Thymus (tissue), 11 donors: ENCODE results near the gene CELF5. TPM values are rescaled to one million over a fixed set of nuclear protein-coding genes. Genes with fewer than 3 reads are reported as not detected.

Source experiments
- DNase-seq, 9 donors: peaks; one replicate each; pipeline ENCODE4 v3.0.0-alpha.2; 2013; ENCODE audit warnings: low spot score in 9 of 9, low read depth in 6 of 9, missing footprints in 1 of 9
- H3K27ac ChIP-seq, 2 donors: one replicate each; pipeline ENCODE4 v1.5.1; 2013; ENCODE audit warnings: control low read depth in 1 of 2, low read depth in 1 of 2, low read length in 1 of 2, mild to moderate bottlenecking in 1 of 2, moderate library complexity in 1 of 2
- H3K27me3 ChIP-seq, 2 donors: one replicate each; pipeline ENCODE4 v1.5.1; 2013; ENCODE audit warnings: low read length in 1 of 2; ENCODE audit not compliant: control insufficient read depth in 2 of 2, insufficient read depth in 1 of 2
- H3K36me3 ChIP-seq, 2 donors: one replicate each; pipeline ENCODE4 v1.5.1; 2013; ENCODE audit warnings: low read length in 1 of 2, mild to moderate bottlenecking in 1 of 2, moderate library complexity in 1 of 2; ENCODE audit not compliant: control insufficient read depth in 2 of 2, insufficient read depth in 2 of 2
- H3K4me1 ChIP-seq, 2 donors: one replicate each; pipeline ENCODE4 v1.5.1; 2013; ENCODE audit warnings: low read length in 2 of 2; ENCODE audit not compliant: control insufficient read depth in 2 of 2, insufficient read depth in 2 of 2
- H3K4me3 ChIP-seq, 2 donors: one replicate each; pipeline ENCODE4 v1.5.1; 2013; ENCODE audit warnings: low read length in 2 of 2, control low read depth in 1 of 2, mild to moderate bottlenecking in 1 of 2
- H3K9me3 ChIP-seq, 2 donors: one replicate each; pipeline ENCODE4 v1.5.1; 2013; ENCODE audit warnings: low read length in 1 of 2, mild to moderate bottlenecking in 1 of 2; ENCODE audit not compliant: control insufficient read depth in 2 of 2, insufficient read depth in 1 of 2
- WGBS: extraction: QIAGEN DNeasy Blood & Tissue Kit; methylation state at CpG from one replicate; pipeline ENCODE4 v1.1.7; 2013; 5-methylcytosine and 5-hydroxymethylcytosine counted together
- polyA plus RNA-seq: library from polyadenylated mRNA; stranded (reverse); fragments of 200-250 nt; gene quantifications from one replicate; pipeline ENCODE4 v1.2.3, GENCODE V29; 2013
- total RNA-seq: library from RNA; stranded (reverse); fragments of 120-200 nt; gene quantifications from one replicate; pipeline ENCODE4 v1.2.4, GENCODE V29; 2013
- donor health status: healthy.

Gene CELF5
- total and polyA plus RNA-seq, 2 donors, result 0.28 to 1.4 TPM

GRCh38 chr19:3344608-3345598 lies 120.4 kb downstream of the CELF5 start:
- no peak for DNase-seq
- H3K9me3 ChIP-seq, result peaks cover 0 to 6% of the 10 kb centered on the region in 2 donors
- 93% methylated on average over 25 of the region's 25 CpGs for WGBS
- H3K27me3 ChIP-seq, result peaks cover 0 to 18% of the 10 kb centered on the region in 2 donors
- H3K4me1 ChIP-seq, result no peaks in the 10 kb centered on the region
- H3K4me3 ChIP-seq, result no peak overlapping the region
- no peak overlapping the region for H3K27ac ChIP-seq
- H3K36me3 ChIP-seq, result no peaks in the 10 kb centered on the region

GRCh38 chr19:3345850-3346460 lies 121.5 kb downstream of the CELF5 start:
- WGBS, result 85% methylated on average over 15 of the region's 15 CpGs
- H3K4me3 ChIP-seq, result no peak overlapping the region
- DNase-seq, result no peak
- H3K36me3 ChIP-seq, result no peaks in the 10 kb centered on the region
- H3K27ac ChIP-seq, result peak overlapping the region in 1 of 2 donors; percentile 15
- H3K9me3 ChIP-seq, result peaks cover 0 to 6% of the 10 kb centered on the region in 2 donors
- H3K27me3 ChIP-seq, result peaks cover 0 to 20% of the 10 kb centered on the region in 2 donors
- no peaks in the 10 kb centered on the region for H3K4me1 ChIP-seq

Other genes with a start within 250 kb of the CELF5 start
- 1.4 TPM for gene TLE6, start 247.1 kb upstream of the CELF5 start, total RNA-seq
- 4.9 TPM for gene TLE6, start 247.1 kb upstream of the CELF5 start, polyA plus RNA-seq
- 2.0 TPM for gene TLE2, start 195.4 kb upstream of the CELF5 start, total RNA-seq
- 16.8 TPM for gene TLE2, start 195.4 kb upstream of the CELF5 start, polyA plus RNA-seq
- gene TLE5, start 162.2 kb upstream of the CELF5 start, total RNA-seq, result 302 TPM
- 540 TPM for gene TLE5, start 162.2 kb upstream of the CELF5 start, polyA plus RNA-seq
- gene GNA11, start 130.3 kb upstream of the CELF5 start, total RNA-seq, result 6.8 TPM
- gene GNA11, start 130.3 kb upstream of the CELF5 start, polyA plus RNA-seq, result 18.4 TPM
- gene GNA15, start 88.6 kb upstream of the CELF5 start, total RNA-seq, result 58.5 TPM
- gene GNA15, start 88.6 kb upstream of the CELF5 start, polyA plus RNA-seq, result 21.8 TPM
- gene S1PR4, start 45.9 kb upstream of the CELF5 start, total RNA-seq, result 24.2 TPM
- gene S1PR4, start 45.9 kb upstream of the CELF5 start, polyA plus RNA-seq, result 18.6 TPM
- 14.5 TPM for gene NCLN, start 38.7 kb upstream of the CELF5 start, total RNA-seq
- gene NCLN, start 38.7 kb upstream of the CELF5 start, polyA plus RNA-seq, result 62.6 TPM
- 2.1 TPM for gene NFIC, start 141.9 kb downstream of the CELF5 start, total RNA-seq
- 17.0 TPM for gene NFIC, start 141.9 kb downstream of the CELF5 start, polyA plus RNA-seq